Fibroblast of villous mesenchyme (primary cell): Measurements from ENCODE around the gene CD163L1. TPM values are rescaled to one million over a fixed set of nuclear protein-coding genes. Genes with fewer than 3 reads are reported as not detected.
A peak's percentile ranks its signal among the peaks of the same experiment; 100 is the strongest.

Experiments used
- DNase-seq: peaks from one replicate; pipeline ENCODE4 v3.0.0-alpha.2; 2010; ENCODE audit warnings: low read depth
- H3K4me3 ChIP-seq: 2 replicates; pipeline ENCODE4 v1.5.1; 2011; ENCODE audit warnings: low read depth, mild to moderate bottlenecking, low read length
- total RNA-seq: library from RNA; depleted of rRNA; stranded (reverse); fragments of >200 nt; gene quantifications from 2 replicates; pipeline ENCODE4 v1.2.3, GENCODE V29; 2012
- TF ChIP-seq, protein P1 (sequence below): IDR thresholded peaks from 2 replicates; pipeline ENCODE4 v1.5.1; 2012; ENCODE audit warnings: low read depth, mild to moderate bottlenecking, low read length; ENCODE audit not compliant: insufficient read depth

The CD163L1 gene
- total RNA-seq, 1 donor, result 7.3 TPM

DNA sequence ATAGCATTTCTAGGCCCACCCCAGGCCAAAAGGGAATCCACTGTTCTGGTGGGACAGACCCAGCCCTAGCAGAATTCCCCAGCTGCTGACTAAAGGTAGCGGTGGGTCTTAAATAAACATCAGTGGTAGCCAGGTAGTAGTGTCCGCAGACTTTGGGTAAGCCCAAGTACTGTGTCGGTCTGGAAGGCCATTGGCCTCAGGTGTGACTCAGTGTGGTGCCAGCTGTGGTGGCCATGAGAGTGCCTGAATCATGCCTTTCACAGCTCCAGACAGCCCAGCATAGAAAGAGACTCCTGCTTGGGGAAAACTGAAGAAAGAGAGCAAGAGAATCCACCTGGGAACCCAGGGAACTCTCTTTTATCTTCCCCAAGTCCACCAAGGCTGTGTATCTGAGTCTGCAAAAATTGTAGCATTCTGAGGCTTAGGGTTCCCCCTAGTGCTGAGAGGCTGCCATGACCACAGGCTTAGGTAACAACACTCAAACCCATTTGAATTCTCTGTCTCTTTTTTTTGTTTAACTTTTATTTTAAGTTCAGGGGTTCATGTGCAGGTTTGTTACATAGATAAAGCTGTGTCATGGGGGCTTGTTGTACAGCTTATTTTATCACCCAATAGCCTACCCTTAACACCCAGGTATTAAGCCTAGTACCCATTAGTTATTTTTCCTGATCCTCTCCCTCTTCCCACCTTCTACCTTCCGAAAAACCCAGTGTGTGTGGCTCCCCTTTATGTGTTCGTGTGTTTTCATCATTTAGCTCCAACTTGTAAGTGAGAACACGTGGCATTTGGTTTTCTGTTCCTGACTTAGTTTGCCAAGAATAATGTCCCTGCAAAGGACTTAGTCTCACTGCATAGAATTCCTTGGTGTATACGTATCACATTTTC is 16.7 kb upstream of the CD163L1 start:
- no peak overlapping the region for H3K4me3 ChIP-seq
- DNase-seq, result peak; percentile 65
- TF ChIP-seq, protein P1, sequence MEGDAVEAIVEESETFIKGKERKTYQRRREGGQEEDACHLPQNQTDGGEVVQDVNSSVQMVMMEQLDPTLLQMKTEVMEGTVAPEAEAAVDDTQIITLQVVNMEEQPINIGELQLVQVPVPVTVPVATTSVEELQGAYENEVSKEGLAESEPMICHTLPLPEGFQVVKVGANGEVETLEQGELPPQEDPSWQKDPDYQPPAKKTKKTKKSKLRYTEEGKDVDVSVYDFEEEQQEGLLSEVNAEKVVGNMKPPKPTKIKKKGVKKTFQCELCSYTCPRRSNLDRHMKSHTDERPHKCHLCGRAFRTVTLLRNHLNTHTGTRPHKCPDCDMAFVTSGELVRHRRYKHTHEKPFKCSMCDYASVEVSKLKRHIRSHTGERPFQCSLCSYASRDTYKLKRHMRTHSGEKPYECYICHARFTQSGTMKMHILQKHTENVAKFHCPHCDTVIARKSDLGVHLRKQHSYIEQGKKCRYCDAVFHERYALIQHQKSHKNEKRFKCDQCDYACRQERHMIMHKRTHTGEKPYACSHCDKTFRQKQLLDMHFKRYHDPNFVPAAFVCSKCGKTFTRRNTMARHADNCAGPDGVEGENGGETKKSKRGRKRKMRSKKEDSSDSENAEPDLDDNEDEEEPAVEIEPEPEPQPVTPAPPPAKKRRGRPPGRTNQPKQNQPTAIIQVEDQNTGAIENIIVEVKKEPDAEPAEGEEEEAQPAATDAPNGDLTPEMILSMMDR, result peak; percentile 95

DNA sequence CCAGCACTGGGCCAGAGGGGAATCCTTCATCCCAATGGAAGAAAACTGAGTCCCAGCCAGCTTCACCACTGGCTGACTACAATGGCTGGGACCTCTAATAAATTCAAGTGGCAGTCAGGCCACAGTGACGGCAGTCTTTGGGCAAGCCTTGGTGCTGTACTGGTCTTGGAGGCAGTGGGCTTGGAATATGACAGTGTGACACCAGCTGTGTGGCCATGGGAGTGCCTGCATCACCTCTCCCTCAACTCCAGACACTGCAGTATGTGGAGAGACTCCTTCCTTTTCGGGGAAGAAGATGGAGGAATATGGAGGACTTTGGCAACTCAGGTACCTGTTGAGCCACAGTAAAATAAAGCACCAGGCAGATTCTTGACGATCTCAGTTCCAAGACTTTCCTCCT is 16.0 kb upstream of the CD163L1 start:
- TF ChIP-seq, protein P1, result no peak
- H3K4me3 ChIP-seq, result no peak overlapping the region
- no peak for DNase-seq

DNA sequence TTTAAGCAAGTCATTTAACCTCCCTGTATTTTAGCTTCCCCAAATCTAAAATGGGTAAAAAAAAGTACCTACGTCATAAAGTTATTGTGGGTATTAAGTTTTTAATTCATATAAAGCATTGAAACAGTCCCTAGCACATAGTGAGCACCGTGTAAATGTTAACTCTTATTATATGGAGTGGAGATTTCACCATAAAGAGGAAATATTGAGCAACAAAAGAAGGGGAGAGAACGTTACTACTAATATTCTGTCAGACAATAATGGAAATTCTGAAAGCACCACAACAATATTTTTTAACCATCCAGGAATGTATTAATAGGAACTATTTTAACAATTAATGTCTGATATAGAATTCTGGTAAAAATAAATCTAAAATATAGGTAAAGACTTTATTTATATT is 7.8 kb upstream of the CD163L1 start:
- no peak for DNase-seq
- no peak overlapping the region for H3K4me3 ChIP-seq
- TF ChIP-seq, protein P1, result no peak

DNA sequence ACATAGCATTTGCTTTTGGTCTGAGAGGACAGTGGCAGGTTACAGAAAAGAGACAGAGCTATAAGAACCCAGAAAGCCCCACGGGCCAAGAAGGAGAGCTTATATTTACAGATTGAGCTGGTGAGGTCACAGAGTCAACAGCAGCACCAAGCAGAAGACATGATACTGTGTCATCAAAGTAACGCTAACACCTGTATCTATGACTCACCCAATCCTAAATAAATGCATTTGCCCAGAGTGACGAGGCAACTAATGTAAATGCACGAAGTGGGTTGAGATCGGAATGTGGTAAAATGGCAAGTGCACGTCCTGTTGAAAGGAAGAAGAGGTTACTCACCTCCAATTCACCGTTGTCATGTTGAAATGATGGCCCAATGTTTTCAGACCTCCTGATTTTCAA is 6.7 kb upstream of the CD163L1 start:
- TF ChIP-seq, protein P1, result no peak
- DNase-seq, result no peak
- no peak overlapping the region for H3K4me3 ChIP-seq

DNA sequence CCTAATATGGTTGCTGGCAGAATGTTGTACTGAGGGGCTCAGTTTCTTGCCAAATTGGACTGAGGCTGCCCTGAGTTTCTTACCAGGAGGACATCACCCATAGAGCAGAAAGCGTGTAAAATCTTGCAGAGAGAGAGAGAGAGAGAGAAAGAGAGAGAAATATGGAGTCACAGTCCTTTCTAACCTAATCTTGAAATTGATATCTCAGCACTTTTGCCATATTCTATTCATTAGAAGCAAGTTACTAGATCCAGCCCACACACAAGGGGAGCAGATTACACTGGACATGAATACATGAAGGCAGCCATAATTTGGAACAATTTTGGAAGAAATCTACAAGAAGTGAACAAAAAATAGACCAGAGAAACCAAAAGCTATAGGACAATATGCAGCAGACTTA is 4.1 kb upstream of the CD163L1 start:
- TF ChIP-seq, protein P1, result no peak

DNA sequence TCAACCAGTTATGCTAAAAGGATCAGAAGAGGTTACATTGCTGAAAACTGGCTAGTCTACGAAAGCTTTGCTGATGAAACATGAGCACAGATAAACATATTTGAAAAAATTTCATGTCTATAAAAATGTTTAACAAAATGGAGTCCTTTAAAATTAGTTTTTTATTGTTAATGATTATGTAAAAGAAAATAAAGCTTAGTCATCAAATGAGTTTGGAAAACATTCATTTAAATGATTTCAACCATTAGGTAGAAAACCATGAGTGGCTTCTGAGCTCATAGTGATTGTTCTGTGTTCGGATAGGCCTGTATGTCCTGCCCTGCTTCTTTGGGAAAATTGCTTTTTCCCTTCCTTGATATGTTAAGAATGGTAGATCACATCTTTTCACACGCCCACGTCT is 584 bp upstream of the CD163L1 start:
- H3K4me3 ChIP-seq, result no peak overlapping the region
- peak; percentile 5 for DNase-seq
- TF ChIP-seq, protein P1, result no peak

More for the DNA sequence above, 4.1 kb upstream of the CD163L1 start:
- no peak overlapping the region for H3K4me3 ChIP-seq
- no peak for DNase-seq

DNA sequence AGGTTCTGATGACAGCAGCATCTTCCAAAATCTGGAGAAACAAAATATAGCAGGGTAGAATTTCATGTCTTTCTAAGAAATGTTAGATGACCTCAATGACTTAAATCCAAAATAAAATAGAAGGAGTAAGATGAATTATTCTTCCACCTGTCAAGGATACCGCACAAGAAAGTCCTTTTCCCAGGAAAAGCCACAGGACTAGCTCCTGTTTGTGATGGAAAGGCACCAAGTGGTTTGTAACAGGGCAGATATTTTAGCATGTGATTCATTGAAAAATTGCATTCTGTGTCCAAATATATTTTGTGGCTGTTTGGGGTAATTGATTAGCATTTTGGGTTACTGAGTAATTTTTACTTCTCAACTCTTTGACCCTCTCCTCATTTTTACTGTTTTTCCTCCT is 2.7 kb downstream of the CD163L1 start:
- DNase-seq, result no peak
- no peak overlapping the region for H3K4me3 ChIP-seq
- TF ChIP-seq, protein P1, result no peak
